Breast epithelium (tissue), 3 donors: ENCODE measurements around the gene SUV39H1.

Source experiments
- POLR2A ChIP-seq: fragments of 450-650 bp; IDR thresholded peaks from one replicate; pipeline ENCODE4 v1.6.1; 2016; ENCODE audit warnings: antibody characterized with exemption, mild to moderate bottlenecking, moderate library complexity
- POLR2AphosphoS5 ChIP-seq, 3 donors: sonication (generic); formaldehyde crosslinking; IDR thresholded peaks; one replicate each; pipeline ENCODE4 v1.6.1; 2017; ENCODE audit warnings: antibody characterized with exemption in 3 of 3
- TF ChIP-seq, protein P1 (sequence below), 3 donors: fragments of 450-650 bp; IDR thresholded peaks; one replicate each; pipeline ENCODE4 v1.5.1; 2016 to 2017; ENCODE audit warnings: antibody characterized with exemption in 3 of 3, mild to moderate bottlenecking in 3 of 3, moderate library complexity in 3 of 3

DNA sequence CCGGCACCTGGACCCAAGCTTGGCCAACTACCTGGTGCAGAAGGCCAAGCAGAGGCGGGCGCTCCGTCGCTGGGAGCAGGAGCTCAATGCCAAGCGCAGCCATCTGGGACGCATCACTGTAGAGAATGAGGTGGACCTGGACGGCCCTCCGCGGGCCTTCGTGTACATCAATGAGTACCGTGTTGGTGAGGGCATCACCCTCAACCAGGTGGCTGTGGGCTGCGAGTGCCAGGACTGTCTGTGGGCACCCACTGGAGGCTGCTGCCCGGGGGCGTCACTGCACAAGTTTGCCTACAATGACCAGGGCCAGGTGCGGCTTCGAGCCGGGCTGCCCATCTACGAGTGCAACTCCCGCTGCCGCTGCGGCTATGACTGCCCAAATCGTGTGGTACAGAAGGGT, 3.7 kb downstream of the SUV39H1 start:
- TF ChIP-seq, protein P1, sequence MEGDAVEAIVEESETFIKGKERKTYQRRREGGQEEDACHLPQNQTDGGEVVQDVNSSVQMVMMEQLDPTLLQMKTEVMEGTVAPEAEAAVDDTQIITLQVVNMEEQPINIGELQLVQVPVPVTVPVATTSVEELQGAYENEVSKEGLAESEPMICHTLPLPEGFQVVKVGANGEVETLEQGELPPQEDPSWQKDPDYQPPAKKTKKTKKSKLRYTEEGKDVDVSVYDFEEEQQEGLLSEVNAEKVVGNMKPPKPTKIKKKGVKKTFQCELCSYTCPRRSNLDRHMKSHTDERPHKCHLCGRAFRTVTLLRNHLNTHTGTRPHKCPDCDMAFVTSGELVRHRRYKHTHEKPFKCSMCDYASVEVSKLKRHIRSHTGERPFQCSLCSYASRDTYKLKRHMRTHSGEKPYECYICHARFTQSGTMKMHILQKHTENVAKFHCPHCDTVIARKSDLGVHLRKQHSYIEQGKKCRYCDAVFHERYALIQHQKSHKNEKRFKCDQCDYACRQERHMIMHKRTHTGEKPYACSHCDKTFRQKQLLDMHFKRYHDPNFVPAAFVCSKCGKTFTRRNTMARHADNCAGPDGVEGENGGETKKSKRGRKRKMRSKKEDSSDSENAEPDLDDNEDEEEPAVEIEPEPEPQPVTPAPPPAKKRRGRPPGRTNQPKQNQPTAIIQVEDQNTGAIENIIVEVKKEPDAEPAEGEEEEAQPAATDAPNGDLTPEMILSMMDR (IDR thresholded peaks at IDR 0.05): no peak
- TF ChIP-seq POLR2A: no peak
- no peak for TF ChIP-seq POLR2AphosphoS5 (IDR thresholded peaks at IDR 0.05)
